WTC11 (cell line): ENCODE results near the gene AGAP1. TPM values are rescaled to one million over a fixed set of nuclear protein-coding genes. Genes with fewer than 3 reads are reported as not detected.

Experiments used
- ATAC-seq: fragments of 200-7000 bp; cut with Tn5 transposase; 2 replicates; pipeline ENCODE4 v1.10.0; 2021; ENCODE audit warnings: mild to moderate bottlenecking, moderate library complexity
- CTCF ChIA-PET: fragments of 300-600 bp; sonication (Branson Sonifier 250); formaldehyde crosslinking; loops from one replicate; lab custom pipeline; 2021; ENCODE audit warnings: antibody characterized with exemption; lab: Charles Lee
- POLR2A ChIA-PET: fragments of 350-600 bp; sonication (Branson Sonifier 250); formaldehyde crosslinking; loops from one replicate; lab custom pipeline; 2021; ENCODE audit warnings: antibody characterized with exemption; lab: Charles Lee
- DNase-seq: peaks from one replicate; pipeline ENCODE4 v3.0.0; 2021; ENCODE audit warnings: low spot score
- H3K27ac Mint-ChIP-seq: 2 replicates; pipeline ENCODE4 v1.8.0; 2021; ENCODE audit warnings: mixed read lengths
- H3K27me3 Mint-ChIP-seq: 2 replicates; pipeline ENCODE4 v1.8.0; 2021; ENCODE audit warnings: low read depth, mild to moderate bottlenecking, moderate library complexity, mixed read lengths
- H3K36me3 Mint-ChIP-seq: 2 replicates; pipeline ENCODE4 v1.8.0; 2021; ENCODE audit warnings: mixed read lengths
- H3K4me1 Mint-ChIP-seq: 2 replicates; pipeline ENCODE4 v1.8.0; 2022; ENCODE audit warnings: mixed read lengths
- H3K4me3 Mint-ChIP-seq: 2 replicates; pipeline ENCODE4 v1.8.0; 2021; ENCODE audit warnings: mild to moderate bottlenecking, moderate library complexity, mixed read lengths
- H3K9me3 Mint-ChIP-seq: 2 replicates; pipeline ENCODE4 v1.8.0; 2021; ENCODE audit warnings: mixed read lengths
- AFF4 ChIP-seq: sonication (generic); formaldehyde crosslinking; IDR thresholded peaks from 2 replicates; pipeline ENCODE4 v1.8.1; 2023; ENCODE audit warnings: mild to moderate bottlenecking, missing genetic modification reagents, borderline replicate concordance
- ATF3 ChIP-seq: sonication (generic); formaldehyde crosslinking; conservative IDR thresholded peaks from 2 replicates; pipeline ENCODE4 v1.8.1; 2022; ENCODE audit warnings: mild to moderate bottlenecking, missing genetic modification reagents
- ELF4 ChIP-seq: sonication (generic); formaldehyde crosslinking; IDR thresholded peaks from 2 replicates; pipeline ENCODE4 v1.8.1; 2022; ENCODE audit warnings: low read depth, mild to moderate bottlenecking, moderate library complexity, missing genetic modification reagents
- FOXJ3 ChIP-seq: sonication (generic); formaldehyde crosslinking; IDR thresholded peaks from 2 replicates; pipeline ENCODE4 v1.9.0; 2021; ENCODE audit warnings: missing genetic modification reagents, mild to moderate bottlenecking, borderline replicate concordance
- GABPB1 ChIP-seq: sonication (generic); formaldehyde crosslinking; IDR thresholded peaks from 2 replicates; pipeline ENCODE4 v1.8.1; 2023; ENCODE audit warnings: mild to moderate bottlenecking, missing genetic modification reagents
- GRHL2 ChIP-seq: fragments of 250-450 bp; sonication (Bioruptor Pico); IDR thresholded peaks from 2 replicates; pipeline ENCODE4 v1.8.0; 2022; ENCODE audit warnings: mild to moderate bottlenecking, moderate library complexity; ENCODE audit not compliant: insufficient replicate concordance, severe bottlenecking
- GTF2I ChIP-seq: fragments of 250-450 bp; sonication (Bioruptor Pico); conservative IDR thresholded peaks from 2 replicates; pipeline ENCODE4 v1.4.0; 2021; ENCODE audit warnings: mild to moderate bottlenecking
- HMGXB4 ChIP-seq: sonication (generic); formaldehyde crosslinking; IDR thresholded peaks from 2 replicates; pipeline ENCODE4 v1.8.1; 2023; ENCODE audit warnings: mild to moderate bottlenecking, moderate library complexity, missing genetic modification reagents
- JAZF1 ChIP-seq: fragments of 250-450 bp; sonication (Bioruptor Pico); IDR thresholded peaks from 2 replicates; pipeline ENCODE4 v1.9.0; 2021; ENCODE audit warnings: moderate library complexity, mild to moderate bottlenecking, inconsistent platforms
- MAX ChIP-seq: sonication (generic); formaldehyde crosslinking; IDR thresholded peaks from 2 replicates; pipeline ENCODE4 v1.8.0; 2022; ENCODE audit warnings: mild to moderate bottlenecking, missing genetic modification reagents
- NFATC4 ChIP-seq: fragments of 250-450 bp; sonication (Bioruptor Pico); IDR thresholded peaks from 2 replicates; pipeline ENCODE4 v1.9.0; 2021; ENCODE audit warnings: mild to moderate bottlenecking
- PREB ChIP-seq: sonication (generic); formaldehyde crosslinking; IDR thresholded peaks from 2 replicates; pipeline ENCODE4 v1.8.1; 2022; ENCODE audit warnings: mild to moderate bottlenecking, missing genetic modification reagents, moderate library complexity, borderline replicate concordance
- SP1 ChIP-seq: sonication (generic); formaldehyde crosslinking; conservative IDR thresholded peaks from 2 replicates; pipeline ENCODE4 v1.8.1; 2022; ENCODE audit warnings: missing genetic modification reagents
- TEAD1 ChIP-seq: sonication (generic); formaldehyde crosslinking; IDR thresholded peaks from 2 replicates; pipeline ENCODE4 v1.8.0; 2022; ENCODE audit warnings: mild to moderate bottlenecking, missing genetic modification reagents
- ZNF121 ChIP-seq: sonication (generic); formaldehyde crosslinking; IDR thresholded peaks from 2 replicates; pipeline ENCODE4 v1.8.0; 2023; ENCODE audit warnings: missing genetic modification reagents
- ZNF138 ChIP-seq: sonication (generic); formaldehyde crosslinking; conservative IDR thresholded peaks from 2 replicates; pipeline ENCODE4 v1.8.1; 2022; ENCODE audit warnings: mild to moderate bottlenecking, moderate library complexity, missing genetic modification reagents
- ZNF219 ChIP-seq: sonication (generic); formaldehyde crosslinking; IDR thresholded peaks from 2 replicates; pipeline ENCODE4 v1.8.0; 2023; ENCODE audit warnings: missing genetic modification reagents, mild to moderate bottlenecking, borderline replicate concordance
- ZNF263 ChIP-seq: sonication (generic); formaldehyde crosslinking; IDR thresholded peaks from 2 replicates; pipeline ENCODE4 v1.8.1; 2022; ENCODE audit warnings: low read depth, mild to moderate bottlenecking, moderate library complexity, missing genetic modification reagents
- ZNF281 ChIP-seq: sonication (generic); formaldehyde crosslinking; IDR thresholded peaks from 2 replicates; pipeline ENCODE4 v1.8.0; 2023; ENCODE audit warnings: mild to moderate bottlenecking, missing genetic modification reagents
- ZNF532 ChIP-seq: fragments of 250-450 bp; sonication (Bioruptor Pico); IDR thresholded peaks from 2 replicates; pipeline ENCODE4 v1.9.0; 2021; ENCODE audit warnings: mild to moderate bottlenecking, borderline replicate concordance
- total RNA-seq: library from RNA; stranded (reverse); gene quantifications from 3 replicates; pipeline ENCODE4 v1.2.3, GENCODE V29; 2021

The AGAP1 gene
- total RNA-seq, 1 experiment from 2014 or later: 49.3 TPM

- TF ChIP-seq ZNF263 (CRISPR knock-in tag) (no peak), HMGXB4 (CRISPR knock-in tag) (no peak), MAX (CRISPR knock-in tag) (no peak), TEAD1 (no peak), ZNF121 (no peak), FOXJ3 (CRISPR knock-in tag) (no peak), ATF3 (CRISPR knock-in tag) (no peak), ZNF532 (no peak), ZNF138 (CRISPR knock-in tag) (no peak), ELF4 (CRISPR knock-in tag) (no peak), ZNF219 (CRISPR knock-in tag) (no peak), ZNF281 (CRISPR knock-in tag) (no peak)
Measured at GRCh38 chr2:235713189-235713588, 219.3 kb downstream of the AGAP1 start (continued).

GRCh38 chr2:235715601-235716000, 221.8 kb downstream of the AGAP1 start:
- no peak overlapping the region for H3K27ac Mint-ChIP-seq

GRCh38 chr2:235716875-235717496, 223.1 kb downstream of the AGAP1 start:
- no peaks in the 10 kb centered on the region for H3K9me3 Mint-ChIP-seq
- peak overlapping the region; percentile 54 for H3K27ac Mint-ChIP-seq
- DNase-seq (no peak), ATAC-seq (no peak)
- POLR2A ChIA-PET: no interaction called here
- CTCF ChIA-PET: interaction anchor here (1.7 kb wide), 1 partner anchor 29 kb away, joined by 4 read pairs; no protein-coding TSS in a partner anchor
- peaks cover 22% of the 10 kb centered on the region for H3K36me3 Mint-ChIP-seq
- H3K4me3 Mint-ChIP-seq: no peak overlapping the region
- H3K4me1 Mint-ChIP-seq: peaks cover 22% of the 10 kb centered on the region
- H3K27me3 Mint-ChIP-seq: no peaks in the 10 kb centered on the region
- TF ChIP-seq GRHL2 (CRISPR knock-in tag) (no peak), SP1 (CRISPR knock-in tag) (no peak), AFF4 (CRISPR knock-in tag) (no peak), PREB (CRISPR knock-in tag) (no peak), JAZF1 (no peak)

More at GRCh38 chr2:235715601-235716000, 221.8 kb downstream of the AGAP1 start:
- ChIA-PET POLR2A (interaction anchor here (1.2 kb wide), 1 partner anchor 10 kb away, joined by 3 read pairs; no protein-coding TSS in a partner anchor), CTCF (interaction anchor here (1.1 to 1.7 kb wide), 2 partner anchors 31 to 50 kb away, joined by 3 to 4 read pairs; no protein-coding TSS in a partner anchor)
- ATAC-seq (no peak), DNase-seq (no peak)
- Mint-ChIP-seq H3K27me3 (no peaks in the 10 kb centered on the region), H3K4me1 (peaks cover 12% of the 10 kb centered on the region), H3K4me3 (no peak overlapping the region), H3K36me3 (peaks cover 26% of the 10 kb centered on the region), H3K9me3 (no peaks in the 10 kb centered on the region)
- TF ChIP-seq NFATC4 (CRISPR knock-in tag) (no peak), FOXJ3 (CRISPR knock-in tag) (no peak), GTF2I (CRISPR knock-in tag) (no peak), GABPB1 (CRISPR knock-in tag) (no peak)
